Parathyroid adenoma (tissue), 2 donors: Measurements from ENCODE around the gene TRIM40.
"Not testable (repeated sequence)": the region's sequence is repeated elsewhere in the genome, so short reads cannot be mapped to it uniquely, and the experiment has no call there.

Experiments used
- H2AFZ ChIP-seq: fragments of 300-600 bp; sonication (generic); one replicate; pipeline ENCODE4 v1.7.0; 2017; ENCODE audit warnings: antibody characterized with exemption, mild to moderate bottlenecking
- H3K27ac ChIP-seq: fragments of 300-600 bp; sonication (generic); one replicate; pipeline ENCODE4 v1.7.0; 2017
- H3K27me3 ChIP-seq: fragments of 300-600 bp; sonication (generic); one replicate; pipeline ENCODE4 v1.7.0; 2017; ENCODE audit warnings: low read length; ENCODE audit not compliant: control insufficient read depth, insufficient read depth
- H3K36me3 ChIP-seq: fragments of 300-600 bp; sonication (generic); one replicate; pipeline ENCODE4 v1.7.0; 2017; ENCODE audit warnings: low read length; ENCODE audit not compliant: control insufficient read depth, insufficient read depth
- H3K4me1 ChIP-seq: fragments of 300-600 bp; sonication (generic); one replicate; pipeline ENCODE4 v1.7.0; 2017; ENCODE audit warnings: control low read depth
- H3K4me2 ChIP-seq: fragments of 300-600 bp; sonication (generic); one replicate; pipeline ENCODE4 v1.7.0; 2017; ENCODE audit warnings: low read length
- H3K4me3 ChIP-seq: fragments of 300-600 bp; sonication (generic); one replicate; pipeline ENCODE4 v1.7.0; 2017; ENCODE audit warnings: low read depth, low read length
- H3K79me2 ChIP-seq: fragments of 300-600 bp; sonication (generic); one replicate; pipeline ENCODE4 v1.7.0; 2017; ENCODE audit warnings: control low read depth
- H3K9ac ChIP-seq: fragments of 300-600 bp; sonication (generic); one replicate; pipeline ENCODE4 v1.7.0; 2017; ENCODE audit warnings: mild to moderate bottlenecking
- H3K9me3 ChIP-seq: fragments of 300-600 bp; sonication (generic); one replicate; pipeline ENCODE4 v1.7.0; 2017; ENCODE audit warnings: low read length; ENCODE audit not compliant: control insufficient read depth
- CTCF ChIP-seq: fragments of 300-600 bp; sonication (generic); IDR thresholded peaks from one replicate; pipeline ENCODE4 v1.7.0; 2017; ENCODE audit warnings: antibody characterized with exemption, mild to moderate bottlenecking
- donor health status: primary hyperparathyroidism.

Gene TRIM40

GRCh38 chr6:30163090-30163917 is 27.4 kb downstream of the TRIM40 start, which contains the start of gene TRIM15:
Gene TRIM15, plus strand, starts transcription at chr6:30163546. Its CDS starts 139 bp downstream, at chr6:30163685.
- Histone ChIP-seq H3K4me3 (no peak within 1 kb of the TSS), H3K27ac (no peak within 1 kb of the TSS), H2AFZ (no peak within 1 kb of the TSS), H3K9me3 (no peaks in the 10 kb centered on the region), H3K27me3 (no peaks in the 10 kb centered on the region), H3K79me2 (no peaks in the 10 kb centered on the region), H3K4me2 (no peak within 1 kb of the TSS), H3K9ac (no peak within 1 kb of the TSS), H3K4me1 (no peaks in the 10 kb centered on the region), H3K36me3 (no peaks in the 10 kb centered on the region)
- no peak for TF ChIP-seq CTCF

GRCh38 chr6:30163918-30164654 is 28.1 kb downstream of the TRIM40 start:
- no peaks in the 10 kb centered on the region for H3K79me2 ChIP-seq

GRCh38 chr6:30164714-30165113 is 28.8 kb downstream of the TRIM40 start:
- H3K27me3 ChIP-seq, result no peaks in the 10 kb centered on the region
- no peaks in the 10 kb centered on the region for H3K79me2 ChIP-seq
- no peaks in the 10 kb centered on the region for H3K36me3 ChIP-seq
- H3K4me2 ChIP-seq, result no peak overlapping the region
- H3K4me1 ChIP-seq, result no peaks in the 10 kb centered on the region
- no peaks in the 10 kb centered on the region for H3K9me3 ChIP-seq
- no peak overlapping the region for H2AFZ ChIP-seq
- H3K27ac ChIP-seq, result no peak overlapping the region
- no peak overlapping the region for H3K4me3 ChIP-seq
- H3K9ac ChIP-seq, result no peak overlapping the region
- TF ChIP-seq CTCF, result no peak

More at GRCh38 chr6:30163918-30164654, 28.1 kb downstream of the TRIM40 start:
- no peak overlapping the region for H3K4me3 ChIP-seq
- H3K36me3 ChIP-seq, result no peaks in the 10 kb centered on the region
- H3K27ac ChIP-seq, result no peak overlapping the region
- no peaks in the 10 kb centered on the region for H3K4me1 ChIP-seq
- H2AFZ ChIP-seq, result no peak overlapping the region
- no peak overlapping the region for H3K9ac ChIP-seq
- H3K27me3 ChIP-seq, result no peaks in the 10 kb centered on the region
- no peaks in the 10 kb centered on the region for H3K9me3 ChIP-seq
- H3K4me2 ChIP-seq, result no peak overlapping the region
- no peak for TF ChIP-seq CTCF

GRCh38 chr6:30165238-30165637 is 29.3 kb downstream of the TRIM40 start:
- H3K79me2 ChIP-seq, H3K36me3 ChIP-seq, H3K27ac ChIP-seq, H3K9ac ChIP-seq, H3K4me3 ChIP-seq, H3K4me2 ChIP-seq, H3K4me1 ChIP-seq, H2AFZ ChIP-seq, H3K27me3 ChIP-seq, H3K9me3 ChIP-seq: not testable (repeated sequence)

- Histone ChIP-seq H3K27me3 (no peaks in the 10 kb centered on the region), H3K4me3 (no peak overlapping the region)
These were observed 31.2 kb downstream of the TRIM40 start for GRCh38 chr6:30167101-30167500.

More at GRCh38 chr6:30167101-30167500, 31.2 kb downstream of the TRIM40 start:
- H3K36me3 ChIP-seq, result no peaks in the 10 kb centered on the region
- no peaks in the 10 kb centered on the region for H3K79me2 ChIP-seq
- H3K9ac ChIP-seq, result no peak overlapping the region
- no peak overlapping the region for H3K4me2 ChIP-seq
- H3K27ac ChIP-seq, result no peak overlapping the region
- no peaks in the 10 kb centered on the region for H3K4me1 ChIP-seq
- no peak for TF ChIP-seq CTCF
- no peaks in the 10 kb centered on the region for H3K9me3 ChIP-seq
- H2AFZ ChIP-seq, result no peak overlapping the region
